ENCODE results near the gene ENTPD2.
"Not testable (repeated sequence)": the region's sequence is repeated elsewhere in the genome, so short reads cannot be mapped to it uniquely, and the experiment has no call there.

ENTPD2 gene

DNA sequence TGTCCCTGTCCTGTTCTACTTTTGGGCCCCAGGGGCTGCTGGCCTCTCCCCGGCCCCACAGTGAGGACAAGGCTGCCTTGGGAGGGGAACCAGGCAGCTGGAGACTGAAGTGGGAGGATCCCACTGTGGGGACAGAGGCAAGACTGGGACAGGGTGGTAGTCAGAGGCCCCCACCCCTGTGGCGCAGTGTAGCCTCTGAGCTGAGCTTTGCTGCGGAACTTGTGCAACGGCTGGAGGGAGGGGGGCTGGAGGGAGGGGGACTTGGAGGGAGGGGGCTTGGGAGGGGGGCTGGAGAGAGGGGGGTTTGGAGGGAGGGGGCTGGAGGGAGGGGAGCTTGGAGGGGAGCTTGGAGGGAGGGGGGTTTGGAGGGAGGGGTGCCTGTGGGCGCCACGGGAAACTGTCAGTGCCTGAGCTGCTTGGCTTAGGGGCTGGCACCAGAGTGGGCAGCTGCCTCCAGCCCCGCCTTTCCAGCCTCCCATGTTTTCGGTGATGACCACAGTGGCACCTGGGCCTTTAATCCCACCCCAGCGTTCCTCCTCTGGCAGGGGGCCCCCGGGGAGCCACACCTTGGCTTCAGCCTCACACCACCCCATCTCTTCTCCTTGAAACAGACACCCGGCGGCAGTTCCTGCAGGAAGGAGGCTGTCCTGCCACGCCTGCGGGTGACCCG lies 19.7 kb downstream of the ENTPD2 start:
- H3K27ac ChIP-seq, result peak overlapping the region; percentile 91
- TF ChIP-seq, protein P1, sequence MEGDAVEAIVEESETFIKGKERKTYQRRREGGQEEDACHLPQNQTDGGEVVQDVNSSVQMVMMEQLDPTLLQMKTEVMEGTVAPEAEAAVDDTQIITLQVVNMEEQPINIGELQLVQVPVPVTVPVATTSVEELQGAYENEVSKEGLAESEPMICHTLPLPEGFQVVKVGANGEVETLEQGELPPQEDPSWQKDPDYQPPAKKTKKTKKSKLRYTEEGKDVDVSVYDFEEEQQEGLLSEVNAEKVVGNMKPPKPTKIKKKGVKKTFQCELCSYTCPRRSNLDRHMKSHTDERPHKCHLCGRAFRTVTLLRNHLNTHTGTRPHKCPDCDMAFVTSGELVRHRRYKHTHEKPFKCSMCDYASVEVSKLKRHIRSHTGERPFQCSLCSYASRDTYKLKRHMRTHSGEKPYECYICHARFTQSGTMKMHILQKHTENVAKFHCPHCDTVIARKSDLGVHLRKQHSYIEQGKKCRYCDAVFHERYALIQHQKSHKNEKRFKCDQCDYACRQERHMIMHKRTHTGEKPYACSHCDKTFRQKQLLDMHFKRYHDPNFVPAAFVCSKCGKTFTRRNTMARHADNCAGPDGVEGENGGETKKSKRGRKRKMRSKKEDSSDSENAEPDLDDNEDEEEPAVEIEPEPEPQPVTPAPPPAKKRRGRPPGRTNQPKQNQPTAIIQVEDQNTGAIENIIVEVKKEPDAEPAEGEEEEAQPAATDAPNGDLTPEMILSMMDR (conservative IDR thresholded peaks at IDR 0.05), result no peak

DNA sequence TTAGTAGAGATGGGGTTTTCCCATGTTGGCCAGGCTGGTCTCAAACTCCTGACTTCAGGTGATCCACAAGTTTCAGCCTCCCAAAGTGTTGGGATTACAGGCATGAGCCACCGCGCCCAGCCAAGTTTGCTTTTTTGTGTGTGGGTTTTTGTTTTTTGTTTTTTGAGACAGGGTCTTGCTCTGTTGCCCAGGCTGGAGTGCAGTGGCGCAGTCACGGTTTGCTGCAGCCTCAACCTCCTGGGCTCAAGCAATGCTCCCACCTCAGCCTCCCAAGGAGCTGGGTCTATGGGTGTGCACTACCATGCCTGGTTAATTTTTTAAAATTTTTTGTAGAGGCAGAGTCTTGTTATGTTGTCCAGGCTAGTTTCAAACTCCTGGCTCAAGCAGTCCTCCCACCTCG lies 20.4 kb downstream of the ENTPD2 start:
- H3K27ac ChIP-seq, result not testable (repeated sequence)

DNA sequence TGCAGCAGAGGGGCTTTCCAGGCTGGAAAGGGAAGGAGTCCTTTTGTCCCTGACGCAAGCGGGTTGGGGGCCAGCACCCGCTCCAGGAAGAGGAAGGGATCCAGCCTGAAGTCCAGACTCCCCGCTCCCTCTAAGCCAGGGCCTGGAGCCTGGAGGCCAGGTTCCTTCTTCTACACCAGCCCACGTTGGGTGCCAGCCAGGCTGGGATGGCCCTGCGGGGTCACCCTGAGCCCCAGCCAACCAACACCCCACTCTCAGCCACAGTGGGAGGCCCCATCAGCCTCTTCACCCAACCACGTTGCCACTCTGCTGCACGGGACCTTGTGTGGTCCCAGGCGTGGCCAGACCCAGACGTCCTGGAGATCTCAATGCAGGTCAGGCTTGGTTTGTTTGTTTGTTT lies 21.0 kb downstream of the ENTPD2 start:
- TF ChIP-seq, protein P1 (conservative IDR thresholded peaks at IDR 0.05), result no peak
- H3K27ac ChIP-seq, result no peak overlapping the region

DNA sequence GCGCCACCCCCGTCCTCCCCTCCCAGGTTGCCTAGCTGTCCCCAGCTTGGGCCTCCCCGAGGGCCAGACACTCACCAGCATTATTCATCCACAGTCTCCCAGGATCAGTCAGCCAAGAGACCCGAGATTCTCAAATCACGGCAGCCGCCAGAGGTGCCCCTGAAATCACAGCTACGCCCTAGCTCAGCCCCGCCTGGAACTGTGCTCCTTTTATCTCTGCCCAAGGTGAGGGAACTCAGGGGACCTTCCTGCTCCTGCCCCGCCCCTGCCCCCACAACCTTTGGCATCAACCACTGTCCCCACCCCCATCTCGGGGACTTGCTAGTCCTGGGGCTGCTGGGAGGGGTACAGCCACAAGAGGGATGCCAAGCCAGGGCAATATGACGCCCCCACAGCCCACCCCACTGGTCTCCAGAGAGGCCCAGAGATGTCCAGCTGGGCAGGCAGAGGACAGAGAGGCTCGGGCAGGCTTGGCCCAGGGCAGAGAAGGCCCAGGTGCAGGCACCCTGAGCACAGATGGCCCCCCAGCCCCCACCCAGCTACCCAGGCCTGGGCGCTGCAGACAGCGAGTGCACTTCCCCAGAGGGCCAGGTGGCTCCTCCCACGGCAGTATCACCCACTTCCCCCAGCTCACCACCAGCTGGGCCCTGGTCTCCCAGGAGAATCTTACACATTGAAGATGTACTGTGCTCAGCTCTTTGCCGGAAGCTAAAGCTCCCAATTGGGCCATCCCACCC lies 21.8 kb downstream of the ENTPD2 start, which contains the start of gene FUT7:
TSS of gene FUT7 (minus strand) at position 185 of the 737 bp plus-strand sequence. CDS start at position 88, 97 bp downstream.
- H3K27ac ChIP-seq, result no peak within 1 kb of the TSS

DNA sequence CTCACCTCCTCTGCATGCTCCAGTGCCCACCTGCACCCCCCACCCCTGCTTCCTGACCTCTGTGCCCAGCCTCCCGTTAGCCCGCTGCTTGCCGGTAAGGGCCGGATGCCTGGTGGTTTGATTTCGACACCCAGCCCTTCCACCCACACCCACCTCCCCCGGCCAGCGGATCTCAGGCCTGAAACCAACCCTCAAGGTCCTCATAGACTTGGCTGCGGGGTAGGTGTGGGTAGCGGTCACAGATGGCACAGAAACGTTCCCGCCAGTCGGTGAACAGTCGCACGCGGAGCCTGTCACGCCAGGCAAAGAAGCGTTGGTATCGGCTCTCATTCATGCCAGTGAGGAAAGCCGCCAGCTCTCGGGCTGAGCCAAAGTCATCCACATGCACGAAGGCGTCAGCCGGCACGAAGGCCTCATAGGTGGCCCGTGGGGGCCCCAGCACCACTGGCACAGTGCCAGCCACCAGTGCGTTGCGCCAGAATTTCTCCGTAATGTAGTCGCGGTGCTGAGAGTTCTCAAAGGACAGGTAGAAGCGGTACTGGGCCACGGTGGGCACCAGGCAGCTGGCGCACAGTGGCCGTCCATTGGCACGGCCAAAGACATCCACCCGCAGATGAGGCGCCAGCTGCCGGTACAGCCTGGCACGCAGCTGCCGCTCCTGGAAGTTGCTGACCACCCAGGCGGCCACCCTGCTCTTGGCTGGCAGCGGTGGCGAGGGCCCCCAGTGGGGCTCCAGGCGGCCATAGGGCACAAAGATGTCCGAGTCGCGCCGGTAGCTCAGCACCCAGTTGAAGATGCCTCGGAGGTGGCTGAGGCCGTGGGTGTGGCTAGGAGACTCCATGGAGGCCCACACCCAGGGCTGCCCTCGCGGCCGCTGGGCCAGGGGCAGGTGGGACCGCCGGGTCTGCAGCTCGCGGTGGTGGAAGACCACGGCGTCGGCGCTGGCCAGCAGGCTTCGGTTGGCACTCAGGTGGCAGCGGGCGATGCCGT lies 23.0 kb downstream of the ENTPD2 start:
- TF ChIP-seq, protein P1 (conservative IDR thresholded peaks at IDR 0.05), result no peak
- no peak overlapping the region for H3K27ac ChIP-seq

More for the DNA sequence above, 21.8 kb downstream of the ENTPD2 start, which contains the start of gene FUT7:
- TF ChIP-seq, protein P1 (conservative IDR thresholded peaks at IDR 0.05), result no peak

DNA sequence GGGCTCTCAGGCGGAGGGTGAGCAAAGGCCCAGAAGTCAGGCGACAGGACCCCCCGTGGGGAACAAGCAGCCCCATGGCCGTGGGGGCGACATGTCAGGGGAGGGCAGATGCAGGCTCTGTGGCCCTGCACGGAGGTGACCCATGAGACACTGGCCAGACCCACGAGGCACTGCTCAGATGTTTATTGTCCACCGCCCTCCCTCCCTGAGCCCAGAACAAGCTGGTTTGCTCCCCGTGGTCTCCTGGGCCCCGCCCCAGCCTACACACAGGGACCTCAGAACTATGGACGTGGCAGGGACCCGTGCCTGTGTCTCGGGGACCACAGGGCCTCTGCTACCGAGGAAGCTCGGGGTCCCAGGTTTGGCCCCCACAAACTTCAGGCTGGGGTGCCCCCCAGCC lies 23.9 kb downstream of the ENTPD2 start:
- H3K27ac ChIP-seq, result no peak overlapping the region
- TF ChIP-seq, protein P1 (conservative IDR thresholded peaks at IDR 0.05), result no peak

DNA sequence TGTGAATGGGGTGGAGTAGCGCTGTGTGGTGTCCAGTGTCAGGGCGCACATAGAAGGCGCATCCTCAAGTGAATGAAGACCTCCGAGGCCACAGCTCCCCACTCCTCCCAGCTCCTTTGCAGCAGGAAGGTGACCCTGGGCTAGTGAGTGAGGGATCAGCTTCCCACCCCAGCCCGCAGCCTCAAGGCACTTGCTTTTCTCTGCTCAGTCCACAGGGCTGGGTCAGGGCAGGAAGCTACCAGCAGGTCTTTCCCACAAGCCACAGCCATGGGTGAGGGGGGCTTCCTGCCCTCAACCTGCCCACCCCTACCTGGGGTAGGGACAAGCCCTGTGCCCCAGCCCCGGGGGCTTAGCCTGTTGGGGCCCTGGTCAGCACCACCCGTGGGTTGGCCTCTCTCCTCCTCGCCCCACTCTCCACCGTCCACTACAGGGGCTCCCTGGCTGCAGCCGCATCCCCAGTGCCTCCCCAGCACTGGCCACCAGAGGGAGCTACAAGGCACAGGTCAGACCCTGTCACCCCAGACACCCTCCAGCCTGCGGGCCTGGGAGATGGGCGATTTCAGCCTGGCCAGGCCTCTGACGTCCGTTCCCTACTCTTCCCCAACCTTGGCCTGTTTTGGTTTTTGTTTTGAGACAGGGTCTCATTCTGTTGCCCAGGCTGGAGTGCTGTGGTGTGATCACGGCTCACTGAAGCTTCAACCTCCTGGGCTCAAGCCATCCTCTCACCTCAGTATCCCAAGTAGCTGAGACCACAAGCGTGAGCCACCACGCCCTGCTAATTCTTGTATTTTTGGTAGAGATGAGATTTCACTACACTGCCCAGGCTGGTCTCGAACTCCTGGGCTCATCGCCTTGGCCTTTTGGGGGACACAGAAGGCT lies 24.6 kb downstream of the ENTPD2 start:
- peak overlapping the region; percentile 93 for H3K27ac ChIP-seq
- TF ChIP-seq, protein P1 (conservative IDR thresholded peaks at IDR 0.05), result peak; percentile 97
